Endothelial cell of umbilical vein (primary cell): ENCODE results near the gene TGFBR2. TPM values are rescaled to one million over a fixed set of nuclear protein-coding genes. Genes with fewer than 3 reads are reported as not detected.

Source experiments
- BruUV-seq: library from RNA; stranded (reverse); fragments of 400-500 nt; replicated peaks from 2 replicates; lab custom pipeline; 2021; lab: Mats Ljungman, UMichigan
- CTCF ChIA-PET: fragments of 300-600, 350-600 bp; sonication (Branson Sonifier 250); formaldehyde crosslinking; loops from one replicate; lab custom pipeline; 2021; ENCODE audit warnings: antibody characterized with exemption, inconsistent platforms; lab: Charles Lee
- POLR2A ChIA-PET: fragments of 300-600, 350-600 bp; sonication (Branson Sonifier 250); formaldehyde crosslinking; loops from one replicate; lab custom pipeline; 2021; ENCODE audit warnings: antibody characterized with exemption, inconsistent platforms; lab: Charles Lee
- DNase-seq: peaks from one replicate; pipeline ENCODE4 v3.0.0-alpha.2; 2011; ENCODE audit warnings: low read depth, low spot score
- FAIRE-seq: peaks from 2 replicates; lab custom pipeline; 2011; peaks lifted over from hg19 to GRCh38; lab: Jason Lieb, UNC
- H2AFZ ChIP-seq: 2 replicates; pipeline ENCODE4 v1.6.0; 2012; ENCODE audit warnings: low read depth, low read length, control low read depth, inconsistent platforms
- H3K27ac ChIP-seq: 2 replicates; pipeline ENCODE4 v1.5.1; 2011; ENCODE audit warnings: low read depth, mild to moderate bottlenecking, control low read depth, low read length, moderate library complexity; ENCODE audit not compliant: insufficient read depth
- H3K27me3 ChIP-seq, 2 experiments: 2 replicates each; pipeline versions ENCODE4 v1.6.0 to v1.6.1; 2011; ENCODE audit warnings: low read length in 2 of 2, mixed read lengths in 1 of 2; ENCODE audit not compliant: control insufficient read depth in 2 of 2, insufficient read depth in 2 of 2
- H3K36me3 ChIP-seq, 2 experiments: 2 replicates in 1 of 2; 3 replicates in 1 of 2; pipeline ENCODE4 v1.5.1; 2011; ENCODE audit warnings: low read length in 2 of 2, mild to moderate bottlenecking in 1 of 2, moderate library complexity in 1 of 2; ENCODE audit not compliant: control insufficient read depth in 2 of 2, insufficient read depth in 2 of 2; ENCODE audit errors: extremely low read depth in 1 of 2
- H3K4me1 ChIP-seq: 3 replicates; pipeline ENCODE4 v1.5.1; 2011; ENCODE audit warnings: mild to moderate bottlenecking, low read length; ENCODE audit not compliant: control insufficient read depth, insufficient read depth; ENCODE audit errors: extremely low read depth
- H3K4me2 ChIP-seq: 2 replicates; pipeline ENCODE4 v1.6.1; 2011; ENCODE audit warnings: low read length, control low read depth, mixed read lengths; ENCODE audit not compliant: insufficient read depth
- H3K4me3 ChIP-seq, 3 experiments: fragments of 200-600 bp in 1 of 3; sonication (generic), shearing (Covaris generic) in 1 of 3; replicated peaks in 1 of 3; 2 replicates each; pipeline ENCODE4 v1.5.1; 2011 to 2016; ENCODE audit warnings: control low read depth in 3 of 3, low read length in 3 of 3, mild to moderate bottlenecking in 2 of 3, inconsistent platforms in 1 of 3, low read depth in 1 of 3, moderate library complexity in 1 of 3; ENCODE audit not compliant: insufficient read depth in 1 of 3
- H3K79me2 ChIP-seq: 2 replicates; pipeline ENCODE4 v1.6.0; 2012; ENCODE audit warnings: low read length, inconsistent platforms; ENCODE audit not compliant: control insufficient read depth, insufficient read depth
- H3K9ac ChIP-seq: replicated peaks from 2 replicates; pipeline ENCODE3; 2011; ENCODE audit warnings: low read length, control low read depth; ENCODE audit not compliant: insufficient read depth; ENCODE audit errors: extremely low read depth
- H3K9me1 ChIP-seq: replicated peaks from 3 replicates; pipeline ENCODE4 v1.6.0; 2011; ENCODE audit warnings: mild to moderate bottlenecking, low read length; ENCODE audit not compliant: control insufficient read depth, insufficient read depth; ENCODE audit errors: extremely low read depth
- H3K9me3 ChIP-seq: replicated peaks from 2 replicates; pipeline ENCODE4 v1.5.1; 2012; ENCODE audit warnings: low read length, inconsistent platforms; ENCODE audit not compliant: control insufficient read depth, insufficient read depth
- H4K20me1 ChIP-seq: replicated peaks from 2 replicates; pipeline ENCODE3; 2011; ENCODE audit warnings: mild to moderate bottlenecking, low read length; ENCODE audit not compliant: control insufficient read depth, insufficient read depth; ENCODE audit errors: extremely low read depth
- EZH2 ChIP-seq: IDR thresholded peaks from 2 replicates; pipeline ENCODE4 v1.6.1; 2012; ENCODE audit warnings: borderline replicate concordance, low read depth, mild to moderate bottlenecking, moderate library complexity, low read length, inconsistent platforms; ENCODE audit not compliant: severe bottlenecking
- FOS ChIP-seq: IDR thresholded peaks from 2 replicates; pipeline ENCODE4 v1.6.1; 2011; ENCODE audit warnings: mild to moderate bottlenecking, low read length, moderate library complexity, borderline replicate concordance; ENCODE audit not compliant: insufficient read depth
- GATA2 ChIP-seq: IDR thresholded peaks from 2 replicates; pipeline ENCODE4 v1.7.0; 2011; ENCODE audit warnings: low read depth, mild to moderate bottlenecking, moderate library complexity, mixed read lengths, low read length; ENCODE audit not compliant: insufficient read length, insufficient read depth
- MYC ChIP-seq: IDR thresholded peaks from one replicate; pipeline ENCODE4 v1.6.1; 2011; ENCODE audit warnings: mild to moderate bottlenecking, low read depth, low read length
- POLR2AphosphoS5 ChIP-seq: IDR thresholded peaks from 2 replicates; pipeline ENCODE4 v1.6.1; 2012; ENCODE audit warnings: low read depth, mild to moderate bottlenecking, control low read depth, low read length, moderate library complexity; ENCODE audit not compliant: insufficient read depth
- dilution Hi-C: fragments of 300-500 bp; cut with MboI; formaldehyde crosslinking; loops from one replicate; pipeline ENCODE4 v1.15.0; 2019; ENCODE audit warnings: low sequenced_read_pairs; ENCODE audit not compliant: extremely low pct_ligation_motif_present
- intact Hi-C: fragments of 100-400 bp; cut with micrococcal nuclease; formaldehyde crosslinking; loops from one replicate; pipeline ENCODE4 v1.10.0; 2022
- polyA plus RNA-seq, 4 experiments: library from polyadenylated mRNA; depleted of rRNA in 3 of 4; stranded (reverse) in 3 of 4; unstranded in 1 of 4; fragments of >200 nt; gene quantifications; 2 replicates each; pipeline versions ENCODE4 v1.2.1 to v1.2.3, GENCODE V29; 2011 to 2012; ENCODE audit warnings: missing spikeins in 1 of 4
- total RNA-seq: library from RNA; stranded (reverse); gene quantifications from 2 replicates; pipeline ENCODE4 v1.2.3, GENCODE V29; 2021

TGFBR2 gene
- total and polyA plus RNA-seq, 2 donors (not counting 3 experiments of a cell fraction or from before 2014, with no cell fraction given) = 227 to 250 TPM

GRCh38 chr3:30616347-30617027, 10.1 kb downstream of the TGFBR2 start:
- intact Hi-C loops = loop anchor here (1.0 kb wide), 1 partner anchor 9 kb away; no protein-coding TSS in a partner anchor
- FAIRE-seq (no peak), DNase-seq (peak; percentile 2)
- Histone ChIP-seq H2AFZ (no peak overlapping the region), H3K9ac (no peak overlapping the region), H3K79me2 (peaks cover 99% of the 10 kb centered on the region), H3K36me3 (peaks cover 5 to 9% of the 10 kb centered on the region in 2 experiments), H3K4me3 (no peak overlapping the region), H3K9me1 (no peaks in the 10 kb centered on the region), H3K4me2 (no peak overlapping the region), H3K9me3 (no peaks in the 10 kb centered on the region), H3K27me3 (no peaks in the 10 kb centered on the region), H3K4me1 (peaks cover 79% of the 10 kb centered on the region), H3K27ac (no peak overlapping the region), H4K20me1 (peaks cover 10% of the 10 kb centered on the region)
- no peak for TF ChIP-seq GATA2
- no peak for TF ChIP-seq FOS
- no peak for TF ChIP-seq POLR2AphosphoS5
- no peak for TF ChIP-seq MYC
- no TSS peak for BruUV-seq
- ChIA-PET POLR2A (interaction anchor here (0.7 to 1.0 kb wide), 2 partner anchors 8 to 66 kb away, joined by 3 read pairs; no protein-coding TSS in a partner anchor), CTCF (interaction anchor here (0.6 to 2.4 kb wide), 8 partner anchors 8 to 604 kb away, joined by 3 to 8 read pairs (median 4); partner anchors contain the start of gene TGFBR2)
- dilution Hi-C loops = loop anchor here (25.0 kb wide), 1 partner anchor 279 kb away; no protein-coding TSS in a partner anchor

- Histone ChIP-seq H3K4me1 (peaks cover 79% of the 10 kb centered on the region), H3K27me3 (no peaks in the 10 kb centered on the region), H3K9ac (no peak overlapping the region), H3K27ac (no peak overlapping the region), H3K4me2 (no peak overlapping the region), H3K4me3 (no peak overlapping the region), H4K20me1 (peaks cover 11% of the 10 kb centered on the region), H3K9me1 (no peaks in the 10 kb centered on the region), H3K79me2 (peaks cover 99% of the 10 kb centered on the region), H2AFZ (no peak overlapping the region), H3K9me3 (no peaks in the 10 kb centered on the region), H3K36me3 (peaks cover 5 to 9% of the 10 kb centered on the region in 2 experiments)
- intact Hi-C loops (no loop called here), dilution Hi-C loops (loop anchor here (25.0 kb wide), 1 partner anchor 280 kb away; no protein-coding TSS in a partner anchor)
- FAIRE-seq = no peak
- no TSS peak for BruUV-seq
- ChIA-PET POLR2A (interaction anchor here (0.7 to 1.1 kb wide), 2 partner anchors 10 to 65 kb away, joined by 3 to 5 read pairs; no protein-coding TSS in a partner anchor), CTCF (interaction anchor here (0.9 to 2.4 kb wide), 4 partner anchors 10 to 604 kb away, joined by 3 to 8 read pairs (median 5); partner anchors contain the start of gene TGFBR2)
- DNase-seq = no peak
- TF ChIP-seq EZH2 = no peak
Observed at GRCh38 chr3:30617069-30617468, 10.7 kb downstream of the TGFBR2 start.
